KMS-11 (cell line): ENCODE results near the gene AKAP5.

Source experiments
- H2AFZ ChIP-seq: fragments of 200-600 bp; sonication (generic); 2 replicates; pipeline ENCODE4 v1.6.1; 2016; ENCODE audit warnings: antibody characterized with exemption, mixed run types, low read depth
- H3K27ac ChIP-seq: fragments of 200-600 bp; sonication (generic); 2 replicates; pipeline ENCODE4 v1.6.1; 2016; ENCODE audit warnings: mild to moderate bottlenecking, mixed run types
- H3K27me3 ChIP-seq: fragments of 200-600 bp; sonication (generic); 2 replicates; pipeline ENCODE4 v1.6.1; 2017; ENCODE audit warnings: mild to moderate bottlenecking, low read depth, mixed run types, moderate library complexity; ENCODE audit not compliant: insufficient read depth
- H3K36me3 ChIP-seq: fragments of 200-600 bp; sonication (generic); 2 replicates; pipeline ENCODE4 v1.6.1; 2017; ENCODE audit warnings: mild to moderate bottlenecking, mixed run types; ENCODE audit not compliant: insufficient read depth
- H3K4me1 ChIP-seq: fragments of 200-600 bp; sonication (generic); 2 replicates; pipeline ENCODE4 v1.6.1; 2016; ENCODE audit warnings: mild to moderate bottlenecking, low read depth, mixed run types; ENCODE audit not compliant: poor library complexity, severe bottlenecking
- H3K4me2 ChIP-seq: fragments of 200-600 bp; sonication (generic); 2 replicates; pipeline ENCODE4 v1.7.0; 2016; ENCODE audit warnings: mild to moderate bottlenecking, mixed run types
- H3K4me3 ChIP-seq: fragments of 200-600 bp; sonication (generic); IDR thresholded peaks from 2 replicates; pipeline ENCODE4 v1.6.1; 2017; ENCODE audit warnings: low read depth, low read length, mixed read lengths; ENCODE audit not compliant: insufficient read depth
- H3K79me2 ChIP-seq: fragments of 200-600 bp; sonication (generic); 2 replicates; pipeline ENCODE4 v1.6.1; 2016; ENCODE audit warnings: low read depth, mixed run types; ENCODE audit not compliant: insufficient read depth
- H3K9ac ChIP-seq: fragments of 200-600 bp; sonication (generic); 2 replicates; pipeline ENCODE4 v1.6.1; 2016; ENCODE audit warnings: mild to moderate bottlenecking, mixed run types
- H4K20me1 ChIP-seq: fragments of 200-600 bp; sonication (generic); 2 replicates; pipeline ENCODE4 v1.6.1; 2016; ENCODE audit warnings: mild to moderate bottlenecking, mixed run types; ENCODE audit not compliant: insufficient read depth
- CTCF ChIP-seq: fragments of 200-600 bp; sonication (generic); conservative IDR thresholded peaks from 2 replicates; pipeline ENCODE4 v1.6.1; 2017; ENCODE audit warnings: low read depth, mild to moderate bottlenecking, antibody characterized with exemption, low read length, moderate library complexity, mixed read lengths

AKAP5 gene

DNA sequence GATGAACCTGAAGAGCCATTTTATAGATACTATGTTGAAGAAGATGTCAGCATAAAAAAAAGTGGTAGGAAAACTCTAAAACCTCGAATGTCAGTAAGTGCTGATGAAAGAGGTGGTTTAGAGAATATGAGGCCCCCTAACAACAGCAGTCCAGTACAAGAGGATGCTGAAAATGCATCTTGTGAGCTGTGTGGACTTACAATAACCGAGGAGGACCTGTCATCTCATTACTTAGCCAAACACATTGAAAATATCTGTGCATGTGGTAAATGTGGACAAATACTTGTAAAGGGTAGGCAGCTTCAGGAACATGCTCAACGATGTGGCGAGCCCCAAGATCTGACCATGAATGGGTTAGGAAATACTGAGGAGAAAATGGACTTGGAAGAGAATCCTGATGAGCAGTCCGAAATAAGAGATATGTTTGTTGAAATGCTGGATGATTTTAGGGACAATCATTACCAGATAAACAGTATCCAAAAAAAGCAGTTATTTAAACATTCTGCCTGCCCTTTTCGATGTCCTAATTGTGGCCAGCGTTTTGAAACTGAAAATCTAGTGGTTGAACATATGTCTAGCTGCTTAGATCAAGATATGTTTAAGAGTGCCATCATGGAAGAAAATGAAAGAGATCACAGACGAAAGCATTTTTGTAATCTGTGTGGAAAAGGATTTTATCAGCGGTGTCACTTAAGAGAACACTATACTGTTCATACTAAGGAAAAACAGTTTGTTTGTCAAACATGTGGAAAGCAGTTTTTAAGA is 57.5 kb downstream of the AKAP5 start:
- Histone ChIP-seq H3K4me1 (peaks cover 82% of the 10 kb centered on the region), H3K36me3 (no peaks in the 10 kb centered on the region), H3K9ac (peak overlapping the region; percentile 56), H3K27ac (peak overlapping the region; percentile 88), H4K20me1 (no peaks in the 10 kb centered on the region), H3K79me2 (peaks cover 62% of the 10 kb centered on the region), H2AFZ (no peak overlapping the region), H3K4me2 (peak overlapping the region; percentile 81), H3K27me3 (no peaks in the 10 kb centered on the region), H3K4me3 (no peak overlapping the region)
- TF ChIP-seq CTCF: no peak
